T-cell (primary cell): ENCODE results near the gene CNTNAP5. TPM values are rescaled to one million over a fixed set of nuclear protein-coding genes. Genes with fewer than 3 reads are reported as not detected.

Source experiments
- ATAC-seq, 4 experiments: fragments of 200-7000 bp in 3 of 4; fragments of 150-1000 bp in 1 of 4; cut with Tn5 transposase; replicated peaks in 1 of 4; 1 replicate in 3 of 4; 2 replicates in 1 of 4; pipeline ENCODE4 v1.10.0; 2021; ENCODE audit warnings: moderate library complexity in 3 of 4, mild to moderate bottlenecking in 2 of 4, moderate number of reproducible peaks in 1 of 4
- CTCF ChIA-PET, 2 donors: fragments of 300-600 bp; sonication (Branson Sonifier 250); formaldehyde crosslinking; loops; one replicate each; lab custom pipeline; 2022; ENCODE audit warnings: antibody characterized with exemption in 2 of 2; lab: Charles Lee
- POLR2A ChIA-PET, 2 donors: fragments of 300-600 bp; sonication (Branson Sonifier 250); formaldehyde crosslinking; loops; one replicate each; lab custom pipeline; 2022; ENCODE audit warnings: antibody characterized with exemption in 2 of 2; lab: Charles Lee
- DNase-seq, 35 experiments: peaks; one replicate each; pipeline versions ENCODE4 v3.0.0 to v3.0.0-alpha.2; 2013 to 2023
- H3K27ac ChIP-seq: one replicate; pipeline ENCODE4 v1.5.1; 2013; ENCODE audit warnings: low read length
- H3K27me3 ChIP-seq, 2 experiments: replicated peaks in 1 of 2; 1 replicate in 1 of 2; 2 replicates in 1 of 2; pipeline versions ENCODE4 v1.6.1 to v1.7.0; 2013; ENCODE audit warnings: low read length in 1 of 2, mixed read lengths in 1 of 2; ENCODE audit not compliant: control insufficient read depth in 2 of 2, insufficient read depth in 2 of 2; ENCODE audit errors: extremely low read depth in 1 of 2
- H3K36me3 ChIP-seq, 2 donors: 1 replicate in 1 of 2; 2 replicates in 1 of 2; pipeline versions ENCODE4 v1.6.1 to v1.7.0; 2013; ENCODE audit warnings: low read length in 1 of 2; ENCODE audit not compliant: control insufficient read depth in 2 of 2, insufficient read depth in 1 of 2; ENCODE audit errors: extremely low read depth in 1 of 2
- H3K4me1 ChIP-seq, 2 experiments: 1 replicate in 1 of 2; 2 replicates in 1 of 2; pipeline versions ENCODE4 v1.6.1 to v1.7.0; 2013; ENCODE audit warnings: low read length in 2 of 2, mixed read lengths in 1 of 2; ENCODE audit not compliant: insufficient read depth in 2 of 2, control insufficient read depth in 1 of 2; ENCODE audit errors: extremely low read depth in 1 of 2
- H3K4me3 ChIP-seq, 2 donors: 1 replicate in 1 of 2; 2 replicates in 1 of 2; pipeline versions ENCODE4 v1.5.1 to v1.7.0; 2013; ENCODE audit warnings: mild to moderate bottlenecking in 2 of 2, low read length in 1 of 2, moderate library complexity in 1 of 2; ENCODE audit not compliant: control insufficient read depth in 1 of 2; ENCODE audit errors: extremely low read depth in 1 of 2
- H3K9me3 ChIP-seq: 2 replicates; pipeline ENCODE4 v1.7.0; 2013
- H3K27ac Mint-ChIP-seq, 2 donors: one replicate each; pipeline ENCODE4 v1.8.0; 2020 to 2021; ENCODE audit warnings: mild to moderate bottlenecking in 2 of 2, mixed read lengths in 2 of 2
- H3K27me3 Mint-ChIP-seq, 2 donors: one replicate each; pipeline ENCODE4 v1.8.0; 2021 to 2022; ENCODE audit warnings: mixed read lengths in 2 of 2
- H3K36me3 Mint-ChIP-seq: one replicate; pipeline ENCODE4 v1.8.0; 2021; ENCODE audit warnings: mixed read lengths
- H3K4me1 Mint-ChIP-seq, 3 donors: one replicate each; pipeline ENCODE4 v1.8.0; 2020 to 2022; ENCODE audit warnings: mixed read lengths in 3 of 3, mild to moderate bottlenecking in 1 of 3
- H3K4me3 Mint-ChIP-seq, 3 donors: one replicate each; pipeline ENCODE4 v1.8.0; 2020 to 2022; ENCODE audit warnings: mild to moderate bottlenecking in 3 of 3, mixed read lengths in 3 of 3, moderate library complexity in 3 of 3
- H3K9me3 Mint-ChIP-seq, 3 donors: one replicate each; pipeline ENCODE4 v1.8.0; 2020 to 2022; ENCODE audit warnings: mixed read lengths in 3 of 3
- WGBS: methylation state at CpG from one replicate; pipeline ENCODE4 v1.1.5; 2013; ENCODE audit warnings: missing lambda C conversion rate; ENCODE audit not compliant: insufficient coverage; 5-methylcytosine and 5-hydroxymethylcytosine counted together
- total RNA-seq, 35 experiments: library from RNA in 6 of 35; stranded (reverse) in 6 of 35; fragments of 120-200 nt in 1 of 35; gene quantifications; one replicate each; pipeline versions ENCODE4 v1.2.1 to v1.2.4 and lab custom pipeline; 2013 to 2026

The CNTNAP5 gene
- total RNA-seq, 5 donors from 2014 or later (not counting 1 experiment from before 2014, with no cell fraction given): not detected

- H3K4me3 Mint-ChIP-seq: no peak overlapping the region
- no peak for DNase-seq
- no peak for ATAC-seq
- Histone ChIP-seq H3K27me3 (no peaks in the 10 kb centered on the region), H3K36me3 (no peaks in the 10 kb centered on the region), H3K27ac (no peak overlapping the region), H3K4me1 (no peaks in the 10 kb centered on the region), H3K9me3 (no peaks in the 10 kb centered on the region), H3K4me3 (no peak overlapping the region)
- H3K9me3 Mint-ChIP-seq: peaks cover 0 to 4% (median 1%) of the 10 kb centered on the region in 3 donors
- WGBS: 0% methylated on average over 1 of the region's 3 CpGs
- POLR2A ChIA-PET: interaction anchor here in 1 of 2 donors (0.7 kb wide), 1 partner anchor 24 kb away, joined by 10 read pairs; no protein-coding TSS in a partner anchor
- H3K27ac Mint-ChIP-seq: no peak overlapping the region
- H3K27me3 Mint-ChIP-seq: no peaks in the 10 kb centered on the region
- CTCF ChIA-PET: no interaction called here
- H3K36me3 Mint-ChIP-seq: no peaks in the 10 kb centered on the region
- H3K4me1 Mint-ChIP-seq: no peaks in the 10 kb centered on the region
Measured at GRCh38 chr2:124875627-124876244, 850.6 kb downstream of the CNTNAP5 start.

GRCh38 chr2:124877141-124877577 lies 852.1 kb downstream of the CNTNAP5 start:
- no peaks in the 10 kb centered on the region for H3K36me3 Mint-ChIP-seq
- no peak overlapping the region for H3K4me3 Mint-ChIP-seq
- WGBS: no CpG with 5 or more reads among the region's 4 CpGs
- no peak overlapping the region for H3K27ac ChIP-seq
- DNase-seq: no peak
- no peaks in the 10 kb centered on the region for H3K4me1 Mint-ChIP-seq
- no peak for ATAC-seq
- no peaks in the 10 kb centered on the region for H3K27me3 Mint-ChIP-seq
- no peaks in the 10 kb centered on the region for H3K4me1 ChIP-seq
- H3K36me3 ChIP-seq: no peaks in the 10 kb centered on the region
- ChIA-PET POLR2A (no interaction called here), CTCF (no interaction called here)
- H3K4me3 ChIP-seq: no peak overlapping the region
- no peak overlapping the region for H3K27ac Mint-ChIP-seq
- H3K27me3 ChIP-seq: no peaks in the 10 kb centered on the region
- H3K9me3 ChIP-seq: no peaks in the 10 kb centered on the region
- H3K9me3 Mint-ChIP-seq: peaks cover 0 to 6% (median 5%) of the 10 kb centered on the region in 3 donors

GRCh38 chr2:124879640-124880039 lies 854.6 kb downstream of the CNTNAP5 start:
- no peaks in the 10 kb centered on the region for H3K4me1 Mint-ChIP-seq
- H3K36me3 Mint-ChIP-seq: no peaks in the 10 kb centered on the region
- no peak overlapping the region for H3K4me3 Mint-ChIP-seq
- H3K27ac Mint-ChIP-seq: no peak overlapping the region
- Histone ChIP-seq H3K36me3 (no peaks in the 10 kb centered on the region), H3K27ac (no peak overlapping the region), H3K27me3 (no peaks in the 10 kb centered on the region), H3K4me1 (no peaks in the 10 kb centered on the region), H3K9me3 (no peaks in the 10 kb centered on the region), H3K4me3 (no peak overlapping the region)
- peaks cover 0 to 17% (median 5%) of the 10 kb centered on the region in 3 donors for H3K9me3 Mint-ChIP-seq
- 100% methylated on average over 1 of the region's 4 CpGs for WGBS
- DNase-seq: no peak
- CTCF ChIA-PET: no interaction called here
- ATAC-seq: no peak
- POLR2A ChIA-PET: interaction anchor here in 1 of 2 donors (0.8 kb wide), 1 partner anchor 9 kb away, joined by 3 read pairs; no protein-coding TSS in a partner anchor
- no peaks in the 10 kb centered on the region for H3K27me3 Mint-ChIP-seq

GRCh38 chr2:124880995-124881394 lies 855.9 kb downstream of the CNTNAP5 start:
- no peaks in the 10 kb centered on the region for H3K36me3 ChIP-seq
- H3K9me3 ChIP-seq: no peaks in the 10 kb centered on the region
- DNase-seq (no peak), ATAC-seq (no peak)
- Mint-ChIP-seq H3K4me1 (no peaks in the 10 kb centered on the region), H3K27me3 (no peaks in the 10 kb centered on the region), H3K4me3 (no peak overlapping the region), H3K9me3 (peaks cover 2 to 17% (median 5%) of the 10 kb centered on the region in 3 donors), H3K27ac (no peak overlapping the region), H3K36me3 (no peaks in the 10 kb centered on the region)
- POLR2A ChIA-PET: no interaction called here
- H3K4me3 ChIP-seq: no peak overlapping the region
- no peaks in the 10 kb centered on the region for H3K4me1 ChIP-seq
- WGBS: 35% methylated on average over 2 of the region's 2 CpGs
- H3K27me3 ChIP-seq: no peaks in the 10 kb centered on the region
- CTCF ChIA-PET: no interaction called here
- no peak overlapping the region for H3K27ac ChIP-seq

- no peak overlapping the region for H3K4me3 Mint-ChIP-seq
- no peaks in the 10 kb centered on the region for H3K27me3 Mint-ChIP-seq
- no peak for DNase-seq
- H3K27me3 ChIP-seq: no peaks in the 10 kb centered on the region
- no peak overlapping the region for H3K4me3 ChIP-seq
- H3K27ac ChIP-seq: no peak overlapping the region
- H3K36me3 ChIP-seq: no peaks in the 10 kb centered on the region
- H3K9me3 ChIP-seq: no peaks in the 10 kb centered on the region
- H3K4me1 ChIP-seq: no peaks in the 10 kb centered on the region
- ChIA-PET CTCF (no interaction called here), POLR2A (no interaction called here)
- peaks cover 5 to 17% (median 6%) of the 10 kb centered on the region in 3 donors for H3K9me3 Mint-ChIP-seq
- H3K27ac Mint-ChIP-seq: no peak overlapping the region
- no peaks in the 10 kb centered on the region for H3K36me3 Mint-ChIP-seq
- H3K4me1 Mint-ChIP-seq: no peaks in the 10 kb centered on the region
- 73% methylated on average over 2 of the region's 3 CpGs for WGBS
- no peak for ATAC-seq
Measured at GRCh38 chr2:124882423-124882822, 857.3 kb downstream of the CNTNAP5 start.

- Mint-ChIP-seq H3K27ac (no peak overlapping the region), H3K36me3 (no peaks in the 10 kb centered on the region), H3K9me3 (peaks cover 5 to 17% (median 6%) of the 10 kb centered on the region in 3 donors), H3K4me1 (no peaks in the 10 kb centered on the region), H3K4me3 (no peak overlapping the region), H3K27me3 (no peaks in the 10 kb centered on the region)
- Histone ChIP-seq H3K27ac (no peak overlapping the region), H3K4me1 (no peaks in the 10 kb centered on the region), H3K4me3 (no peak overlapping the region), H3K36me3 (no peaks in the 10 kb centered on the region), H3K27me3 (no peaks in the 10 kb centered on the region), H3K9me3 (no peaks in the 10 kb centered on the region)
- ChIA-PET POLR2A (no interaction called here), CTCF (no interaction called here)
- DNase-seq (no peak), ATAC-seq (no peak)
- WGBS: 78% methylated on average over 4 of the region's 5 CpGs
Measured at GRCh38 chr2:124883595-124883994, 858.5 kb downstream of the CNTNAP5 start.
